Keratinocyte (primary cell): Measurements from ENCODE around the gene SLC25A25.

Experiments used
- CTCF ChIP-seq, 3 experiments: IDR thresholded peaks in 1 of 3; conservative IDR thresholded peaks in 1 of 3; optimal IDR thresholded peaks in 1 of 3; 2 replicates in 2 of 3; 3 replicates in 1 of 3; pipeline versions ENCODE3 to v1.5.1; 2011; ENCODE audit warnings: low read length in 3 of 3, mild to moderate bottlenecking in 3 of 3, moderate library complexity in 2 of 3, control low read depth in 1 of 3, inconsistent platforms in 1 of 3; ENCODE audit not compliant: insufficient read depth in 2 of 3; ENCODE audit errors: extremely low read depth in 1 of 3
- EZH2 ChIP-seq: IDR thresholded peaks from one replicate; pipeline ENCODE4 v1.6.1; 2012; ENCODE audit warnings: inconsistent platforms, mild to moderate bottlenecking, low read length, moderate library complexity

GRCh38 chr9:128120061-128120740 is 52.2 kb downstream of the SLC25A25 start:
- TF ChIP-seq CTCF (optimal IDR thresholded peaks at IDR 0.05 in 1 of 3, IDR thresholded peaks at IDR 0.05 in 1 of 3, conservative IDR thresholded peaks at IDR 0.05 in 1 of 3; ENCODE audit: extremely low read depth in 1 of 3, insufficient read depth in 2 of 3, low read length in 3 of 3) (no peak), EZH2 (no peak)
